Measurements from ENCODE around the gene L3MBTL4. TPM values are rescaled to one million over a fixed set of nuclear protein-coding genes. Genes with fewer than 3 reads are reported as not detected.

The L3MBTL4 gene
- total RNA-seq, 4 donors from 2014 or later, result 11.3 to 16.3 (median 11.8) TPM

- TF ChIP-seq CTCF (IDR thresholded peaks at IDR 0.05), result no peak
- no peak for TF ChIP-seq POLR2A (IDR thresholded peaks at IDR 0.05)
Measured at GRCh38 chr18:6021306-6022073, 393.2 kb downstream of the L3MBTL4 start.

GRCh38 chr18:6018671-6019070 lies 396.0 kb downstream of the L3MBTL4 start:
- DNase-seq (ENCODE audit: low spot score in 2 of 2), result no peak
- intact Hi-C loops (cut with DNase I; ENCODE audit: low total_unique reads), result no loop called here
- no peak overlapping the region for H3K4me3 ChIP-seq (ENCODE audit: low read depth, poor library complexity, severe bottlenecking)
- WGBS, 2 donors, result 84 to 91% methylated on average over 1 of the region's 1 CpG
- TF ChIP-seq CTCF (IDR thresholded peaks at IDR 0.05), result no peak
- TF ChIP-seq POLR2A (IDR thresholded peaks at IDR 0.05), result no peak

More at GRCh38 chr18:6021306-6022073, 393.2 kb downstream of the L3MBTL4 start:
- intact Hi-C loops (cut with DNase I; ENCODE audit: low total_unique reads), result loop anchor here (10.0 kb wide), 1 partner anchor 847 kb away; no protein-coding TSS in a partner anchor
- no peak for DNase-seq (ENCODE audit: low spot score in 2 of 2)
- no peak overlapping the region for H3K4me3 ChIP-seq (ENCODE audit: low read depth, poor library complexity, severe bottlenecking)
- 85 to 90% methylated on average over 12 of the region's 12 CpGs for WGBS, 2 donors

DNA sequence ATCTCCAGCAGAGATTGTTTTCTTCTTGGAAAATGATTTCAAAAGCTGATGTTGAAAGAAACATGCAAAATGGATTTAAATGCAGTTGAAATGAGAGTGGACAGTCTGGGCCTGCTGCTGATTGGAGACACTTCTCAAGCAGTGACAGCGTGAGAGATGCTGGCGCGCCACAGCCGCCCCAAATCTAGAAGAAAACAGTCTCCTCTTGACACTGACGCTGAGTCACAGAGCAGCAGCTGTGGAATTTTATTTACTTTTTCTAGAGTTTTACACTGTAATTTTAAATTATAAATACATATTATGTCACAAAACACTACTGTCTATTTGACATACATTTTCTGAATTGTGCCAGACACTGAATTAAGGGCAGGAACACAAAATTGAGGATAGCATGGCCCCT lies 397.5 kb downstream of the L3MBTL4 start:
- intact Hi-C loops (cut with DNase I; ENCODE audit: low total_unique reads), result no loop called here
- no peak for TF ChIP-seq POLR2A (IDR thresholded peaks at IDR 0.05)
- TF ChIP-seq CTCF (IDR thresholded peaks at IDR 0.05), result no peak
- WGBS, 2 donors, result 78 to 90% methylated on average over 5 of the region's 5 CpGs
- no peak overlapping the region for H3K4me3 ChIP-seq (ENCODE audit: low read depth, poor library complexity, severe bottlenecking)
- no peak for DNase-seq (ENCODE audit: low spot score in 2 of 2)

DNA sequence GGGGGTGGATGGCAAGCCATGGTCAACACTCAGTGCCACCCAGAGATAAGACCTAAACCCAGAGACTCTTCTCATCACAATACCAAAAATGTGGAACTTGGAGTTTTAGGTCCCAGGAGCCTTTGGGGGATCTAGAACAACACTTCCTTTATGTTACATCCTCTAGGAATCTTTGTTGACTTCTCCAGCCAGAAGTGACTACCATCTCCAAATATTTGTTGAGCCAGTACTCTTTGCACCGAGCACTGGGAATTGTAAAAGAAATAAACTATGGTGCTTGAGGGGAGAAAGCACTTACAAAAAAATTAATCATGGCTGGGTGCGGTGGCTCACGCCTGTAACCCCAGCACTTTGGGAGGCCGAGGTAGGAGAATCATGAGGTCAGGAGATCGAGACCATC lies 399.3 kb downstream of the L3MBTL4 start:
- no peak overlapping the region for H3K4me3 ChIP-seq (ENCODE audit: low read depth, poor library complexity, severe bottlenecking)
- no peak for DNase-seq (ENCODE audit: low spot score in 2 of 2)
- WGBS, 2 donors, result 90 to 96% methylated on average over 5 of the region's 5 CpGs
- TF ChIP-seq POLR2A (IDR thresholded peaks at IDR 0.05) (no peak), CTCF (IDR thresholded peaks at IDR 0.05) (no peak)
- intact Hi-C loops (cut with DNase I; ENCODE audit: low total_unique reads), result no loop called here

DNA sequence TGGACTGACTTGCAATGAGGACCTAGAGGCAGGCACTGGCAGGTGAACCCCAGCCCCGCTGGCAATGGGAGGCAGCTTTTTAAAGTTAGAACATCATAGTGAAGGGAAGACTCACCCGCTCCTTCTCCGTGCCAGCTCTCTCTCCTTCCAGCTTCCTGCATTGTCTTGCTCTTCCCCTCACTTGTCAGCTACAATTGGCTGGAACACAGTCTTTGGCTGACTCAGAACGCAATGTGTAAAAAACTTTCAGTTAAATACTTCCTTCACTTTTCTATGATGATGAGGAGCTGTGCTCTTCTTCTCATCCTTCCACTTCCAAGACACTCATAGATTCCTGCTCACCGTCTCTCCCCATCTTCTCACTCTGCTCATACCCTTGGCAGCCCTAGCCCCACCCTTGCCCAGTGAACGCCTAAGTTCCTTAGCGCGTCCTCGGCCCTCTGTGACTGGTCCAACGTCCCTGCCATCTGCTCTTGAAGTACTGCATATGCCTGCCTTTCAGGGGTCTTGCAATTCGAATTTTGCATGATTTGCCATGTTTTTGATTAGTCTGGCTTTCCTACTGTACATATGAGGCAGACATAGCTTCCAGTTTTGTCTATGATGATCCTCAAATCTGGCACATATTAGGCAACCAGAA lies 401.4 kb downstream of the L3MBTL4 start:
- no peak overlapping the region for H3K4me3 ChIP-seq (ENCODE audit: low read depth, poor library complexity, severe bottlenecking)
- WGBS, 2 donors, result 51 to 55% methylated on average over 11 of the region's 11 CpGs
- DNase-seq (ENCODE audit: low spot score in 2 of 2), result no peak
- intact Hi-C loops (cut with DNase I; ENCODE audit: low total_unique reads), result no loop called here
- no peak for TF ChIP-seq POLR2A (IDR thresholded peaks at IDR 0.05)
- no peak for TF ChIP-seq CTCF (IDR thresholded peaks at IDR 0.05)
